ENCODE measurements around the gene NFAT5.
"Not testable (repeated sequence)": the region's sequence is repeated elsewhere in the genome, so short reads cannot be mapped to it uniquely, and the experiment has no call there.

The NFAT5 gene

GRCh38 chr16:69581297-69581696 is 15.5 kb downstream of the NFAT5 start:
- Histone ChIP-seq H3K9me3 (ENCODE audit: control insufficient read depth, low read length) (no peaks in the 10 kb centered on the region), H3K4me1 (no peaks in the 10 kb centered on the region), H3K27me3 (ENCODE audit: control insufficient read depth, insufficient read depth, low read length) (no peaks in the 10 kb centered on the region), H3K4me3 (ENCODE audit: low read depth, low read length) (no peak overlapping the region), H2AFZ (no peak overlapping the region), H3K4me2 (ENCODE audit: low read length) (no peak overlapping the region), H3K9ac (no peak overlapping the region), H3K27ac (no peak overlapping the region), H3K79me2 (peaks cover 68% of the 10 kb centered on the region), H3K36me3 (ENCODE audit: control insufficient read depth, insufficient read depth, low read length) (no peaks in the 10 kb centered on the region)
- TF ChIP-seq, protein P1, sequence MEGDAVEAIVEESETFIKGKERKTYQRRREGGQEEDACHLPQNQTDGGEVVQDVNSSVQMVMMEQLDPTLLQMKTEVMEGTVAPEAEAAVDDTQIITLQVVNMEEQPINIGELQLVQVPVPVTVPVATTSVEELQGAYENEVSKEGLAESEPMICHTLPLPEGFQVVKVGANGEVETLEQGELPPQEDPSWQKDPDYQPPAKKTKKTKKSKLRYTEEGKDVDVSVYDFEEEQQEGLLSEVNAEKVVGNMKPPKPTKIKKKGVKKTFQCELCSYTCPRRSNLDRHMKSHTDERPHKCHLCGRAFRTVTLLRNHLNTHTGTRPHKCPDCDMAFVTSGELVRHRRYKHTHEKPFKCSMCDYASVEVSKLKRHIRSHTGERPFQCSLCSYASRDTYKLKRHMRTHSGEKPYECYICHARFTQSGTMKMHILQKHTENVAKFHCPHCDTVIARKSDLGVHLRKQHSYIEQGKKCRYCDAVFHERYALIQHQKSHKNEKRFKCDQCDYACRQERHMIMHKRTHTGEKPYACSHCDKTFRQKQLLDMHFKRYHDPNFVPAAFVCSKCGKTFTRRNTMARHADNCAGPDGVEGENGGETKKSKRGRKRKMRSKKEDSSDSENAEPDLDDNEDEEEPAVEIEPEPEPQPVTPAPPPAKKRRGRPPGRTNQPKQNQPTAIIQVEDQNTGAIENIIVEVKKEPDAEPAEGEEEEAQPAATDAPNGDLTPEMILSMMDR (IDR thresholded peaks at IDR 0.05), result no peak

DNA sequence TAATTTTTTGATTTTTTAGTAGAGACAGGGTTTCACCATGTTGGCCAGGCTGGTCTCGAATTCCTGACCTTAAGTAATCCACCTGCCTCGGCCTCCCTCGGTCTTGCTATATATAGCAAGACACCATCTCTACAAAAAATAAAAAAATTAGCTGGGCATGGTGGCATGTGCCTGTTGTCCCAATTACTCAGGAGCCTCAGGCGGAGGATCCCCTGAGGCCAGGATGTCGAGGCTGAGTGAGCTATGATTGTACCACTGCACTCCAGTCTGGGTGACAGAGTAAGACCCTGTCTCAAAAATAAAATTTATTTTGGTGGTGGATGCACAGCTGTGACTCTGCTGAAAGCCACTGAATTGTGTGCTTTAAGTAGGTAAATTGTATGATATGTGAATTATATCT is 18.7 kb downstream of the NFAT5 start:
- H3K9ac ChIP-seq; H3K4me1 ChIP-seq; H3K4me2 ChIP-seq (ENCODE audit: low read length); H2AFZ ChIP-seq; H3K9me3 ChIP-seq (ENCODE audit: control insufficient read depth, low read length); H3K27me3 ChIP-seq (ENCODE audit: control insufficient read depth, insufficient read depth, low read length); H3K4me3 ChIP-seq (ENCODE audit: low read depth, low read length); H3K27ac ChIP-seq; H3K36me3 ChIP-seq (ENCODE audit: control insufficient read depth, insufficient read depth, low read length): not testable (repeated sequence)
- H3K79me2 ChIP-seq, result peaks cover 62% of the 10 kb centered on the region

DNA sequence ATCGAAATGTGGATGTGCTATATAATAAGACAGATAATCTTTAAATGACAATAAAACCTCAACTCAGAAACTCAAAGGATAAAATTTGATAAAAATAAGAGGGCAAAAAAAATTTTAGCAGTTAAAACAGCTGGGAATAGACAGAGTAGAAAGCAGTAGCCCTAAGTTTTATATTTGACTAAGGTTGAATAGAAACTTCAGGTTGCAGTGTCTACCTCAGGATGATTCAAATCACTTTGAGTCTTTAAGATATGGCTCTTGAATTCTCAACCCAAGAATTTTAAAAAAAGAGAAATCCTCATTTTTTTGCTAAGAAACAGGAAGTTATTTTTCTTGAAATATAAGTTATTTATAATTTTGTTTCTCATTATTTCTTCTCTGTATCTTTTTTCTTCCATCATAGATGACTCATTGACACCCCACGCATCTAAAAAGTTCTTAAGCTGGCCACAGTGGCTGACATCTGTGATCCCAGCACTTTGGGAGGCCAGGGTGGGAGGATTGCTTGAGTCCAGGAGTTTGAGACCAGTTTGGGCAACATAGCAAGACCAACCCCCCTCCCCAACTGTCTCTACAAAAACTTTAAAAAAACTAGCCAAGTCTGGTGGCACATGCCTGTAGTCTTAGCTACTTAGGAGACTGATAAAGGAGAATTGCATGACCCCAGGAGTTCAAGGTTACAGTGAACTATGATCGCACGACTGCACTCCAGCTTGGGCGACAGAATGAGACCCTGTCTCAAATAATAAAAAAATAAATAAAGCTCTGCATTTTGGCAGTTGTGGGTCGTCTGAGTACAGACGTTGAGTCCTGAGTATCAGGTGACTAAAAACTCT is 23.9 kb downstream of the NFAT5 start:
- no peaks in the 10 kb centered on the region for H3K27me3 ChIP-seq (ENCODE audit: control insufficient read depth, insufficient read depth, low read length)
- no peak overlapping the region for H2AFZ ChIP-seq
- no peak overlapping the region for H3K9ac ChIP-seq
- peaks cover 36% of the 10 kb centered on the region for H3K79me2 ChIP-seq
- TF ChIP-seq, protein P1 (IDR thresholded peaks at IDR 0.05), result no peak
- H3K9me3 ChIP-seq (ENCODE audit: control insufficient read depth, low read length), result no peaks in the 10 kb centered on the region
- peaks cover 3% of the 10 kb centered on the region for H3K4me1 ChIP-seq
- H3K4me3 ChIP-seq (ENCODE audit: low read depth, low read length), result no peak overlapping the region
- H3K27ac ChIP-seq, result no peak overlapping the region
- H3K36me3 ChIP-seq (ENCODE audit: control insufficient read depth, insufficient read depth, low read length), result no peaks in the 10 kb centered on the region
- no peak overlapping the region for H3K4me2 ChIP-seq (ENCODE audit: low read length)

GRCh38 chr16:69590590-69590989 is 24.8 kb downstream of the NFAT5 start:
- no peaks in the 10 kb centered on the region for H3K9me3 ChIP-seq (ENCODE audit: control insufficient read depth, low read length)
- H3K27me3 ChIP-seq (ENCODE audit: control insufficient read depth, insufficient read depth, low read length), result no peaks in the 10 kb centered on the region
- H2AFZ ChIP-seq, result no peak overlapping the region
- H3K27ac ChIP-seq, result no peak overlapping the region
- no peak overlapping the region for H3K4me3 ChIP-seq (ENCODE audit: low read depth, low read length)
- peaks cover 8% of the 10 kb centered on the region for H3K4me1 ChIP-seq
- H3K9ac ChIP-seq, result no peak overlapping the region
- TF ChIP-seq, protein P1 (IDR thresholded peaks at IDR 0.05), result no peak
- H3K4me2 ChIP-seq (ENCODE audit: low read length), result no peak overlapping the region
- H3K36me3 ChIP-seq (ENCODE audit: control insufficient read depth, insufficient read depth, low read length), result no peaks in the 10 kb centered on the region
- peaks cover 31% of the 10 kb centered on the region for H3K79me2 ChIP-seq

- no peak overlapping the region for H3K4me3 ChIP-seq (ENCODE audit: low read depth, low read length)
- no peaks in the 10 kb centered on the region for H3K27me3 ChIP-seq (ENCODE audit: control insufficient read depth, insufficient read depth, low read length)
- H3K9ac ChIP-seq, result no peak overlapping the region
- H2AFZ ChIP-seq, result no peak overlapping the region
- peaks cover 40% of the 10 kb centered on the region for H3K79me2 ChIP-seq
- TF ChIP-seq, protein P1 (IDR thresholded peaks at IDR 0.05), result no peak
- H3K9me3 ChIP-seq (ENCODE audit: control insufficient read depth, low read length), result no peaks in the 10 kb centered on the region
- H3K4me2 ChIP-seq (ENCODE audit: low read length), result no peak overlapping the region
- H3K27ac ChIP-seq, result no peak overlapping the region
- H3K36me3 ChIP-seq (ENCODE audit: control insufficient read depth, insufficient read depth, low read length), result no peaks in the 10 kb centered on the region
- H3K4me1 ChIP-seq, result peaks cover 10% of the 10 kb centered on the region
Measured at GRCh38 chr16:69593751-69594255, 28.0 kb downstream of the NFAT5 start.
